SKM-1 (cell line): ENCODE results near the gene LRRC47.

Experiments used
- DNase-seq: peaks from one replicate; lab custom pipeline; 2025; ENCODE audit not compliant: unreplicated experiment; lab: John Stamatoyannopoulos, UW

Gene LRRC47

DNA sequence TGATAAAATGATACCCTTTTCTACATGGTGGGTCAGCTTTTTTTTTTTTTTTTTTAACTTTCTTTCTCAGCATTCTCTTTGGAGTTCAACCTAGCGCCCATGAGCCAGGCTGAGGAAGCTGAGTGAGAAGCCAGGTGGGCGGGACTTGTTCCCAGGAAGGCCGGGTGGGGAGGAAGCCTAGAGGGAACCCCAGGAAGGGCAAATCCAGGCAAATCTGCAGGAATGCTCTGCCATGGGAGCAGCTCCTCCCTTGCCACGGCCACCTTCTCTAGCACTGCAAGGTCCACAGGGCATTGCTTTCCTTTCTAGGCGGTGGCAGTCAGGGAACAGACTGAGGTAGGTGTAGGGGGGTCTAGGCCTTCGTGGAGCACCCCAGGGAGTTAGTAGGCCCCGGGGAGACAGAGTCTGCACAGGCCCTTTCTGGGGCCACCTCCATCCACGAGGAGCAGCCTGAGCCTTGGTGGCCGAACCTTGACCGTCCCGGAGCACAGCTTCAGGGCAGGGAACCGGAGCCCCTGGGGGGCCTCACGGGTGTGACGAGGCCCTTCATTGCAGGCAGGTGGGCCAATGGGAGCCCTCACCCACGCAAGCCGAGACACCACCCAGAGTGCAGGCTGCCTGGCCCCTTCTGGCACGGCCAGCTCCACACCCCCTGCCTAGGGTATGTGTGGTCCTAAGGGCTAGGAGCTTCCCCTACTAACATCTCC lies 62.3 kb downstream of the LRRC47 start:
- DNase-seq: no peak

DNA sequence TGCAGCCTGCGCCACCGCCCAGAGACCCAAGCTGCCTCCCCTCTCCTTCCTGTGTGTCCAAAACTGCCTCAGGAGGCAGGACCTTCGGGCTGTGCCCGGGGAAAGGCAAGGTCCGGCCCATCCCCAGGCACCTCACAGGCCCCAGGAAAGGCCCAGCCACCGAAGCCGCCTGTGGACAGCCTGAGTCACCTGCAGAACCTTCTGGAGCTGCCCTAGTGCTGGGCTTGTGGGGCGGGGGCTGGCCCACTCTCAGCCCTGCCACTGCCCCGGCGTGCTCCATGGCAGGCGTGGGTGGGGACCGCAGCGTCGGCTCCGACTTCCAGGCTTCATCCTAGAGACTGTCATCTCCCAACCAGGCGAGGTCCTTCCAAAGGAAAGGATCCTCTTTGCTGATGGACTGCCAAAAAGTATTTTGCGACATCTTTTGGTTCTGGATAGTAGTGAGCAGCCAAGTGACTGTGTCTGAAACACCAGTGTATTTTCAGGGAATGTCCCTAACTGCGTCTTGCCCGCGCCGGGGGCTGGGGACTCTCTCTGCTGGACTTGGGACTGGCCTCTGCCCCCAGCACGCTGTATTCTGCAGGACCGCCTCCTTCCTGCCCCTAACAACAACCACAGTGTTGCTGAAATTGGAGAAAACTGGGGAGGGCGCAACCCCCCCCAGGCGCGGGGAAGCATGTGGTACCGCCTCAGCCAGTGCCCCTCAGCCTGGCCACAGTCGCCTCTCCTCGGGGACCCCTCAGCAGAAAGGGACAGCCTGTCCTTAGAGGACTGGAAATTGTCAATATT lies 63.0 kb downstream of the LRRC47 start:
- DNase-seq: no peak

DNA sequence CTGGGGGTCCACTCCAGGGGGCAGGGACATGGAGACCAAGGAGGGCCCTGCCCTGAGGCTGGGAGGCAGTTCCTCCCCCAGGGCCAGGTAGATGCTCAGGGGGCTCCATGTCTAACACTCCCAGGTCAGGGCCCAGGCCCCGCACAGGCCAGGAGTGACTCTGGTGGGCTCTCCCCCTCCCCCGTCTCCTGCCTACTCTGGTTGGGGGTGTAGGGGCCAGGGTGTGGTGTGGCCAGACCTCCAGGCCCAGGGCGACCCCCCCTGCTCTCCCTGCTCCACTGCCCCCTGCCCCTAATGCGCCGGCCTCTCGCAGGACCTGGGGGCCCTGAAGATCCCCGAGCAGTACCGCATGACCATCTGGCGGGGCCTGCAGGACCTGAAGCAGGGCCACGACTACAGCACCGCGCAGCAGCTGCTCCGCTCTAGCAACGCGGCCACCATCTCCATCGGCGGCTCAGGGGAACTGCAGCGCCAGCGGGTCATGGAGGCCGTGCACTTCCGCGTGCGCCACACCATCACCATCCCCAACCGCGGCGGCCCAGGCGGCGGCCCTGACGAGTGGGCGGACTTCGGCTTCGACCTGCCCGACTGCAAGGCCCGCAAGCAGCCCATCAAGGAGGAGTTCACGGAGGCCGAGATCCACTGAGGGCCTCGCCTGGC lies 63.7 kb downstream of the LRRC47 start:
- no peak for DNase-seq

DNA sequence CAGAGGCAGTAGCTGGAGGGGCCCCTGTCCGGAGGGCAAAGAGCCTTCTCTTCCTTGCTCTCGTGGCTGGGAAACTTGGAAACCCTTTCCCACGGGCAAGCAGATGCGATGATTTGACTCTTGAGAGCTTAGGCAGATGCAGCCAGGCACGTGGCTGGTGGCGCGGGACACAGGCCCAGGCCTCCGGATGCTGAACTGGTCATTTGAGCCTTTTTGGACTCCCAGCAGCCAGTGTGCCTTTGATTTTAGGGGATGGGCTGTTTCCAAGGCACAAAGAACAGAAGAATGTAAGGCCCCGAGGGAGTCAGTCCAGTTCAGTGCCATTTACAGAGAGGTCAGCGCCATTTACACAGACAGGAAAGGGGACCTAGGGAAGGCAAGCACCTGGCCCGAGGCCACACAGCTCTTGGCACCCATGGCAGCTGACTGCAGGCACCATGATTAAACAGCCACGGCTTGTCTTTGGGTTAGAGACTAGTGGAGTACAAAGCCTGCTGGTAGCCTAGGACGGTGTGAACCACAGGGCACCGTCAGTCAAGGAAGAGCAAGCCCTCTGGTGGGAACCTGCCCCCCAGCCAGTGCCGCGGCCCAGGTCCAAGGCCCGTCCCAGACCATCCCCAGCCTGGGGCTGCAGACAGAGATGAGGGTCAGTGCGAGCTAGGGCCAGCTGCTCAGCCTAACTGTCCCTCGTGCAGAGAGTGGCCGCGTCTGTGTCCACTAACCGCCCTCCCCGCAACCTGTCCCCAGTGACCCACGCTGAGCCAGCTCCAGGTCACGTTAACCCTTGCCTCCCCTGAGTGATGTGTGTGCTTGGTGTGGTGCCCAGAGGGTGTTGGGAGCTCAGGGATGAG lies 64.5 kb downstream of the LRRC47 start:
- DNase-seq: no peak

DNA sequence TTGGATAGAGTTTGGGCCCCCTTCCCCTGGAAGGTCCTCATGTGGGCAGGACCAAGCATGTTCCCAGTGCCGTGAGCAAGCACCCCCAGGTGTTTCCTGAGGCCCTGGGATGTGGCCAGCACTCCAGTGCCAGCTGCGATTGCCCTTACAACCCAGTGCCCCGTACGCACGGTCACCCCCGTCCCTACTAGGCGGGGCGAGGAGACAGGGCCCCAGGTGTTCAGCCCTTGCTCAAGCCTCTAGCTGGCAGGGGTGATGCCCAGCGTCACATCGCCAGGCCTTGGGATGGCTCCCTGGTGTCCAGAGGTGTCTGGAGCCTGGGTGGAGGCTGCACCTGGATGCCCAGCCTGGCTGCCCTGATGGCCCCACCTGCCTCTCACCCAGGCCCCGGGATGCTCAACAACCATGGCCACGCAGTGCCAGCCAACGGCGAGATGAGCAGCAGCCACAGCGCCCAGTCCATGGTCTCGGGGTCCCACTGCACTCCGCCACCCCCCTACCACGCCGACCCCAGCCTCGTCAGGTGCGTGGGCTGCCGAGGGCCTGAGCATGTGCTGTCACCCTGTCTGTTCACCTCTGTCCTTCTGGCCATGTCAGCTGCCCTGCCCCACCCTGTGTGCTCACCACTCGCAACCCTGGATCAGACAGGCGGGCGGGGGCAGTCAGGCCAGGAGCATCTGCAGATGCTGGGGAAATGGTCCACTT lies 65.6 kb downstream of the LRRC47 start:
- no peak for DNase-seq

DNA sequence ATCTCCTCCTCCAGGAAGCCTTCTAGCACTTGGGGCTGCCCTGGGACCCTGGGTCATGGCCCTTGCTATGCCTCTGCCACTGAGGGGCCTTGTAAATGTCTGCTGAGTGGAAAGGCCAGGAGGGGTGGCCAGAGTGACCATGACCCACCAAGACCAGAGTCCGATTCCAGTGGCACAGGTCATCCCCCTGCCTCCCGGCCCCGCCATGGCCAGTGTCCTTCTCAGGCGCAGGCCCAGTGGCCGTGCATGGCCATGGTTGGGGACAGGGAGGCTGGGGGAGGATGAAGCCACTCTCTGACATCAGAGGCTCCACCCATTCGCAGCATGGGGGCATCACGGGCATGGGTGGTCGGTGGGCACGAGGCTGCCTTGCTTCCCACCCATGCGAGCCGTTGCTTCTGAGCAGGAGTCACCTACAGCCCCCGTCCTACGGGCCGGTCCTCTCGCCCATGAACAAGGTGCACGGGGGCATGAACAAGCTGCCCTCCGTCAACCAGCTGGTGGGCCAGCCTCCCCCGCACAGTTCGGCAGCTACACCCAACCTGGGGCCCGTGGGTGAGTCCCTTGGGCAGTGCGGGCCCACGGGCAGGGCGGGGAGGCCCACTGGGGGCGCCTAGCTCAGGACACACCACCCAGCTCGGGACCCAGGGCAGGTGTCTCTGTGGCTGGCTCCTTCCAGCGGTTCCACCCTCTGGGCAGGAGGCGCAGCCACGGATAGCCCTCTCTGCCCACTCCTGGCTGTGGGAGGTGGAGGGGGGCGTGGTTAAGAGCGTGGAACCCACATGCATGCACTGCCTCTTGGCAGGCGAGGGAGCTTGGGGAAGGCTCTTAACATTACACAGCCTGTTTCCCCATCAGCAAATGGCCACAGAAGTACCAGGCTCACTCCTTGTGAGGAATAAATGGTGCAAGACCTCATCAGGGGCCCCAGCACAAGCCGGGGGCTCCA lies 66.4 kb downstream of the LRRC47 start:
- DNase-seq: no peak
